ENCODE measurements around the gene FAM168A.

FAM168A gene

GRCh38 chr11:73395297-73396208 lies 202.4 kb downstream of the FAM168A start:
- H3K4me3 ChIP-seq (ENCODE audit: low read length): no peak overlapping the region
- no peak for DNase-seq (ENCODE audit: low read depth)
- TF ChIP-seq CTCF (conservative IDR thresholded peaks at IDR 0.05; ENCODE audit: low read length): no peak

GRCh38 chr11:73394416-73395296 lies 203.3 kb downstream of the FAM168A start:
- H3K4me3 ChIP-seq (ENCODE audit: low read length): no peak overlapping the region
- DNase-seq (ENCODE audit: low read depth): no peak
- no peak for TF ChIP-seq CTCF (conservative IDR thresholded peaks at IDR 0.05; ENCODE audit: low read length)

GRCh38 chr11:73393479-73394415 lies 204.2 kb downstream of the FAM168A start:
- peak; percentile 88 for TF ChIP-seq CTCF (conservative IDR thresholded peaks at IDR 0.05; ENCODE audit: low read length)
- peak; percentile 79 for DNase-seq (ENCODE audit: low read depth)
- no peak overlapping the region for H3K4me3 ChIP-seq (ENCODE audit: low read length)

- H3K4me3 ChIP-seq (ENCODE audit: low read length): no peak overlapping the region
- no peak for TF ChIP-seq CTCF (conservative IDR thresholded peaks at IDR 0.05; ENCODE audit: low read length)
- no peak for DNase-seq (ENCODE audit: low read depth)
Observed at GRCh38 chr11:73393011-73393380, 204.9 kb downstream of the FAM168A start.

- H3K4me3 ChIP-seq (ENCODE audit: low read length): no peak overlapping the region
- TF ChIP-seq CTCF (conservative IDR thresholded peaks at IDR 0.05; ENCODE audit: low read length): no peak
- DNase-seq (ENCODE audit: low read depth): no peak
Observed at GRCh38 chr11:73392108-73393010, 205.6 kb downstream of the FAM168A start.

- no peak overlapping the region for H3K4me3 ChIP-seq (ENCODE audit: low read length)
- no peak for DNase-seq (ENCODE audit: low read depth)
Observed at GRCh38 chr11:73391665-73392064, 206.2 kb downstream of the FAM168A start.

More at GRCh38 chr11:73391665-73392064, 206.2 kb downstream of the FAM168A start:
- TF ChIP-seq CTCF (conservative IDR thresholded peaks at IDR 0.05; ENCODE audit: low read length): no peak

Measured in AG10803 (cell line).